ENCODE measurements around the gene KLF6. TPM values are rescaled to one million over a fixed set of nuclear protein-coding genes. Genes with fewer than 3 reads are reported as not detected.

The KLF6 gene
- total and polyA plus RNA-seq, 9 of the 15 experiments (the other 6 are each of a cell fraction or from before 2014, with no cell fraction given): 3.2 to 23.9 (median 8.0) TPM

- TF ChIP-seq AFF4 (CRISPR knock-in tag; IDR thresholded peaks at IDR 0.05) (no peak), ZNF217 (CRISPR knock-in tag; IDR thresholded peaks at IDR 0.05) (no peak), ARNT (IDR thresholded peaks at IDR 0.05) (no peak), ZNF507 (tag; conservative IDR thresholded peaks at IDR 0.05) (no peak), HMG20B (CRISPR knock-in tag; IDR thresholded peaks at IDR 0.05) (no peak), KDM4B (IDR thresholded peaks at IDR 0.05; ENCODE audit: borderline replicate concordance in 2 of 2, low read depth in 1 of 2) (no peak), KLF1 (tag; IDR thresholded peaks at IDR 0.05) (no peak), UBTF (IDR thresholded peaks at IDR 0.05; ENCODE audit: borderline replicate concordance in 1 of 2, low read depth in 2 of 2, low read length in 2 of 2) (no peak), ZNF644 (tag; IDR thresholded peaks at IDR 0.05; ENCODE audit: low read depth) (0 out of 2 replicates have a peak, but pooled peaks have one; percentile 74), HNRNPLL (IDR thresholded peaks at IDR 0.05; ENCODE audit: low read depth, low read length, poor library complexity, severe bottlenecking) (no peak), ZNF699 (CRISPR knock-in tag; IDR thresholded peaks at IDR 0.05; ENCODE audit: insufficient replicate concordance) (no peak), ZBTB11 (CRISPR knock-in tag; IDR thresholded peaks at IDR 0.05) (no peak; a peak in 1 of 6 replicates), KAT8 (IDR thresholded peaks at IDR 0.05; ENCODE audit: low read depth) (no peak), RB1 (IDR thresholded peaks at IDR 0.05; ENCODE audit: low read depth) (no peak), SMARCA4 (IDR thresholded peaks at IDR 0.05) (peak; percentile 33)
Measured at GRCh38 chr10:3828404-3829155, 43.6 kb upstream of the KLF6 start (continued).

Data from K562 (cell line).